ENCODE data around the gene TMTC3. TPM values are rescaled to one million over a fixed set of nuclear protein-coding genes. Genes with fewer than 3 reads are reported as not detected.
"Not testable (repeated sequence)": the region's sequence is repeated elsewhere in the genome, so short reads cannot be mapped to it uniquely, and the experiment has no call there.

The TMTC3 gene
- total and polyA plus RNA-seq, 4 donors: 3.0 to 28.2 (median 6.3) TPM

GRCh38 chr12:88208661-88209060 lies 66.6 kb downstream of the TMTC3 start:
- Histone ChIP-seq H3K4me3 (ENCODE audit: low read depth in 1 of 3, low read length in 3 of 3) (no peak overlapping the region), H3K27me3 (ENCODE audit: control insufficient read depth in 4 of 4, insufficient read depth in 4 of 4, low read length in 3 of 4) (no peaks in the 10 kb centered on the region), H3K27ac (ENCODE audit: low read depth in 1 of 2, low read length in 2 of 2) (no peak overlapping the region), H3K36me3 (ENCODE audit: control insufficient read depth in 4 of 4, insufficient read depth in 3 of 4, low read depth in 1 of 4, low read length in 3 of 4) (no peaks in the 10 kb centered on the region), H3K4me1 (ENCODE audit: control insufficient read depth in 4 of 4, insufficient read depth in 4 of 4, low read length in 3 of 4) (no peaks in the 10 kb centered on the region), H3K9me3 (ENCODE audit: control insufficient read depth in 4 of 4, low read length in 3 of 4) (peaks cover 4 to 30% (median 5%) of the 10 kb centered on the region in 4 donors), H3K9ac (ENCODE audit: low read depth in 1 of 2, low read length in 2 of 2) (no peak overlapping the region)
- 86% methylated on average over 1 of the region's 1 CpG for WGBS
- no peak for TF ChIP-seq ATF3 (IDR thresholded peaks at IDR 0.05)
- TF ChIP-seq, protein P1, sequence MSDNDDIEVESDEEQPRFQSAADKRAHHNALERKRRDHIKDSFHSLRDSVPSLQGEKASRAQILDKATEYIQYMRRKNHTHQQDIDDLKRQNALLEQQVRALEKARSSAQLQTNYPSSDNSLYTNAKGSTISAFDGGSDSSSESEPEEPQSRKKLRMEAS (IDR thresholded peaks at IDR 0.05): no peak
- TF ChIP-seq CTCF (IDR thresholded peaks at IDR 0.05; ENCODE audit: low read depth, low read length, missing input control): no peak
- TF ChIP-seq, protein P2, sequence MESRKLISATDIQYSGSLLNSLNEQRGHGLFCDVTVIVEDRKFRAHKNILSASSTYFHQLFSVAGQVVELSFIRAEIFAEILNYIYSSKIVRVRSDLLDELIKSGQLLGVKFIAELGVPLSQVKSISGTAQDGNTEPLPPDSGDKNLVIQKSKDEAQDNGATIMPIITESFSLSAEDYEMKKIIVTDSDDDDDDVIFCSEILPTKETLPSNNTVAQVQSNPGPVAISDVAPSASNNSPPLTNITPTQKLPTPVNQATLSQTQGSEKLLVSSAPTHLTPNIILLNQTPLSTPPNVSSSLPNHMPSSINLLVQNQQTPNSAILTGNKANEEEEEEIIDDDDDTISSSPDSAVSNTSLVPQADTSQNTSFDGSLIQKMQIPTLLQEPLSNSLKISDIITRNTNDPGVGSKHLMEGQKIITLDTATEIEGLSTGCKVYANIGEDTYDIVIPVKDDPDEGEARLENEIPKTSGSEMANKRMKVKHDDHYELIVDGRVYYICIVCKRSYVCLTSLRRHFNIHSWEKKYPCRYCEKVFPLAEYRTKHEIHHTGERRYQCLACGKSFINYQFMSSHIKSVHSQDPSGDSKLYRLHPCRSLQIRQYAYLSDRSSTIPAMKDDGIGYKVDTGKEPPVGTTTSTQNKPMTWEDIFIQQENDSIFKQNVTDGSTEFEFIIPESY (IDR thresholded peaks at IDR 0.05): no peak
- no peak for TF ChIP-seq NR2F2 (IDR thresholded peaks at IDR 0.05)
- no peak for TF ChIP-seq TAF1 (conservative IDR thresholded peaks at IDR 0.05)
- TF ChIP-seq HNF4G (IDR thresholded peaks at IDR 0.05): no peak
- TF ChIP-seq EGR1 (IDR thresholded peaks at IDR 0.05; ENCODE audit: low read depth in 2 of 2): no peak
- no peak for TF ChIP-seq HNF4A (conservative IDR thresholded peaks at IDR 0.05)
- no peak for TF ChIP-seq FOXA1 (IDR thresholded peaks at IDR 0.05)
- no peak for TF ChIP-seq JUND (IDR thresholded peaks at IDR 0.05)
- TF ChIP-seq FOXA2 (IDR thresholded peaks at IDR 0.05): no peak
- TF ChIP-seq SP1 (IDR thresholded peaks at IDR 0.05): no peak
- TF ChIP-seq GABPA (IDR thresholded peaks at IDR 0.05 in 1 of 2, conservative IDR thresholded peaks at IDR 0.05 in 1 of 2): no peak
- TF ChIP-seq YY1 (IDR thresholded peaks at IDR 0.05): no peak
- TF ChIP-seq REST (IDR thresholded peaks at IDR 0.05): no peak
- no peak for TF ChIP-seq RAD21 (IDR thresholded peaks at IDR 0.05)
- no peak for TF ChIP-seq RXRA (IDR thresholded peaks at IDR 0.05)
- no peak for DNase-seq (ENCODE audit: low spot score)

- 95% methylated on average over 1 of the region's 1 CpG for WGBS
- not testable (repeated sequence) for H3K27me3 ChIP-seq (ENCODE audit: control insufficient read depth in 4 of 4, insufficient read depth in 4 of 4, low read length in 3 of 4); DNase-seq (ENCODE audit: low spot score); H3K4me3 ChIP-seq (ENCODE audit: low read depth in 1 of 3, low read length in 3 of 3); H3K36me3 ChIP-seq (ENCODE audit: control insufficient read depth in 4 of 4, insufficient read depth in 3 of 4, low read depth in 1 of 4, low read length in 3 of 4); H3K9ac ChIP-seq (ENCODE audit: low read depth in 1 of 2, low read length in 2 of 2); H3K4me1 ChIP-seq (ENCODE audit: control insufficient read depth in 4 of 4, insufficient read depth in 4 of 4, low read length in 3 of 4); H3K27ac ChIP-seq (ENCODE audit: low read depth in 1 of 2, low read length in 2 of 2)
- H3K9me3 ChIP-seq (ENCODE audit: control insufficient read depth in 4 of 4, low read length in 3 of 4): peaks cover 4 to 30% (median 7%) of the 10 kb centered on the region in 4 donors
Measured at GRCh38 chr12:88210311-88210710, 68.2 kb downstream of the TMTC3 start.

All from liver (tissue), 9 donors.